ENCODE measurements around the gene JMJD8. TPM values are rescaled to one million over a fixed set of nuclear protein-coding genes. Genes with fewer than 3 reads are reported as not detected.

The JMJD8 gene, protein sequence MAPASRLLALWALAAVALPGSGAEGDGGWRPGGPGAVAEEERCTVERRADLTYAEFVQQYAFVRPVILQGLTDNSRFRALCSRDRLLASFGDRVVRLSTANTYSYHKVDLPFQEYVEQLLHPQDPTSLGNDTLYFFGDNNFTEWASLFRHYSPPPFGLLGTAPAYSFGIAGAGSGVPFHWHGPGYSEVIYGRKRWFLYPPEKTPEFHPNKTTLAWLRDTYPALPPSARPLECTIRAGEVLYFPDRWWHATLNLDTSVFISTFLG
- 10 to 100 TPM; 64.4 to 85.4 (median 66.1) TPM for polyA plus RNA-seq (ENCODE audit: insufficient read length in 4 of 4)

DNA sequence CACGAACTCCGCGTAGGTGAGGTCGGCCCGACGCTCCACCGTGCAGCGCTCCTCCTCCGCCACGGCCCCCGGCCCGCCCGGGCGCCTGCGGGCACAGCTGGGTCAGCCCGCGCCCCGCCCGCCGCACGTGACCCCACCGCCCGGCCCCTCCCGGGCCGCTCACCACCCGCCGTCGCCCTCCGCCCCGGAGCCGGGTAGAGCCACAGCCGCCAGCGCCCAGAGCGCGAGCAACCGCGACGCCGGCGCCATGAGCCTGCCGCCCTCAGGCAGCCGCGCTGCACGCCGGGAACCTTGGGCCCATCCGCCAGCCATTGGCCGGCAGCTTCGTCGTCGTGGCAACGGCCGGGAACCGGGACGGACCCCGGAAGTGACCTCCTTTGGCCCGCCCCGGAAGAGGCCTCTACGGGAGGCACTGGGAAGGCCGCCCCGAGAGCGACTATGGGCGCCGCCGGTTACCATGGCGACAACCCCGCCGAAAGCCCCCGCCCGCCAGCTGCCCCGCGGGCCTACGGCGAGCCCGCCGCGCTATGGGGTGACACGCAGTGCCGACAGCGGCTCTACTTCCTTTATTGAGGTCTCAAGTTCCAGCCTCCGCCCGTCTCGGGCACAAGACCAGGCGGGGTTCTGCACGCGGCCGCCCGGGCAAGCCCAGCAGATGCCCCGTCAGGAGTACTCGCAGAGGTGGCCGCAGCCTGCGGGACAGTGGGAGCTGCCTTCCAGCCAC is at the start of gene JMJD8:
Gene JMJD8, minus strand, starts transcription at position 264 of the 724 bp plus-strand sequence. Its CDS starts 15 bp downstream, at position 249.
- peak in 3 of 4 donors; percentile 83 to 92 (median 91) for DNase-seq (ENCODE audit: low read depth in 4 of 4, low spot score in 3 of 4)

DNA sequence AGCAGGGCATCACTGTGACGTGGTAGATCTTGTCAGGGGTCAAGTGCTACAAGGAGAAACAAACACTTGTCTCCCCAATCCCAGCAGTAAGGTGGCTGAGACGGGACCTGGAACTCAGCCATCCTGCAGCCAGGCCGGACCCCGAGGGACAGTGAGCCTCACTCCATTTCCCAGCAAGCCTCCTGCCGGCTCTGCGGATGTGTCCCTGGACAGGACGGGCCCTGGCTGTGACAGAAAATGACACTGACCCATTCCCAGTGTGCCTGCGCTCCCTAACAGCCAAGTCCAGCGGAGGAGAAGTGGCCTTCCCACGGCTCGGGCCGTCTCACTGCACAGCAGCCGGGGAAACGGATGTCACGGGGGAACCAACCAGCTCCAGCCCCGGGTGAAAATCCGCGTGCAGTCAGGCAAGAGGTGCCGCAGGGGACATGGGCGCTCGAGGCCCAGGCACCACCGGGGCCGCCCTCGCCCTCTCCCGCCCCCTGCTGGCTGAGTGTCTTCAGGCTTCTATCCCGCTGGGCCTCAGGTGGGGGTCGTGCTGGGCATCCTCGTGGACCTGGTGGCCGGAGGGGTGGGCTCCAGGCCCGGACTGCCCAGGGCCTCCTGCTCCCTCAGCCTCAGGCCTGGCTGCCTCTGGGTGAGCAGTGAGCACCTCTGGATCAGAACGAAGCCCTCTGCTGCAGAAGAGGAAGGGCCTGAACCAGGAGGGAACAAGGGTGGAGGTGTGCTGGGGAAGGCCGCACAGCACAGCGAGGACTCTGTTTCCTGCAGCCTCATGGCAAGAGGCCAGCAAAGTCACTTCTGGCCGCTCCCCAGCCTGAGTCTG is 49.5 kb upstream of the JMJD8 start:
- no peak for DNase-seq (ENCODE audit: low read depth in 4 of 4, low spot score in 3 of 4)

DNA sequence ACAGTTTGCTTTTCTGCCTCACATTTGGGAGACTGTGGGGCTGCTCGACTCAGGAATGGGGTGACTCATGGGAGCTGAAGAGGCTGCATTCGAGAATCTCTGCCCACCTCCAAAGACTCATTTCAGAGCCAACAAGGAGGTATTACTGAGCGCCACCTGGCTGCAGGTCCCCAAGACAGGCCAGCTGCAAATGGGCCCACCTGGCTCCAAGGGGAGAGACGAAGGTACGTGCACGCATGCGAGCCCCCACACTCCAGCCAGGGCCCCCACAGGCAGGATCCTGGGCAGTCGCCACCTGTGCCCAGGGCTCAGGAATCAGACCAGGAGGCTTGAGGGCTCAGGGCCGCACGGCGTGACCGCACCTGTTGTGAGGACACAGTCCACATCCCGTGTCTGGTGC is 48.8 kb upstream of the JMJD8 start:
- no peak for DNase-seq (ENCODE audit: low read depth in 4 of 4, low spot score in 3 of 4)

DNA sequence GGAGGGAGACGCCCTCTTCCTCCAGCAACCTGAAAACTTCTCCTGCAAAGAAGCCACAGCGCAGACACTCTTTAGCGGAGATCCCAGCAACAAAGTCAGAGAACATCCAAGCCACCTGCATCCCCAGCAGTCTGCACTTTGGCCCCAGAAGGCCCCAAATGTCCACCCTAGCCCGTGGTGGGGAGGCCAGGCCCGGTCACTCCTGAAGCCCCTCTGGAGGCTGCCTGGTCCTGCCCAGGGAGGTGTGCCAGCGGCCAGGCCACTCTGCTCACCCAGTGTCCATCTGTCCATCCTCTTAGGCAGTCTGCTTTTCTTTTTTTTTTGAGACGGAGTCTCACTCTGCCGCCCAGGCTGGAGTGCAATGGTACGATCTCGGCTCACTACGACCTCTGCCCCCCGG is 48.2 kb upstream of the JMJD8 start:
- no peak for DNase-seq (ENCODE audit: low read depth in 4 of 4, low spot score in 3 of 4)

DNA sequence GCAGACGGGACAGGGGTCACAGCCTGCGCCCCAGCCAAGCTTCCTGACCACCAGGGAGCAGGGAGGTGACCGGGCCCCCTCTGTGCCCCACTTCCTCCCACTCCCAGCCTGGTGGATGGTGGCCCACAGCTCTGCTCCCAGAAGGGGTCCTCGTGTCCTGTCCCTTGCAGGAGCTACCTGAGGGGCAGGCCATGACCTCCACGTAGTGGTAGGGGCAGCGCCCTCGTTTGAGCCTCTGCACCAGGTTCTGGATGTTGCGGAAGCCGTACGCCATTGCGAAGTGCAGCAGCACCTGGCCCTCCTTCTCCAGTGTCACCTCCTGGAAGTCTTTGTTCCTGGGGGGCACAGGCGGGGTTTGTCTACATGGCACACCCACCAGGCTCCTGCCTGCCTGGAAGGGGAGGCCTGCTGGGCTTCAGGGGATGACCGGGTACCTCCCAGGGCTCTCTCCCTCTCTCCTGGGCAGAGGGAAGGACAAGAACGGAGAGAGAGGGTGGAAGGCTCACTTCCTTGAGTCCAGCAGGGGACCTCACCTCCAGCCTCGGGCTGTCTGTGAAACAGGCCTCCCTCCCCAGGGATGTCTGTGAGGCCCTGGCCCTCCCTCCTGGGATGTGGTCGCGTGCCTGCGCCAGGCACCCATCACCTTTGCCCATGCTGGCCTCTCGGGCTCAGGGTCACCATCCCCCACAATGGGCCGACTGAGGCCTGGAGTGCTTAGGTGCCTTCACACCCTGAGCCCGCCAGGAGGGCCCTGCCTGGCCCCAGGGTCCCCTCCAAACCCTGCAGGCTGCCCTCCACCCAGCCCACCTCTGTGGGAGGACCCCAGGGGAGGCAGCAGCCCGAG is 46.8 kb upstream of the JMJD8 start:
- no peak for DNase-seq (ENCODE audit: low read depth in 4 of 4, low spot score in 3 of 4)

DNA sequence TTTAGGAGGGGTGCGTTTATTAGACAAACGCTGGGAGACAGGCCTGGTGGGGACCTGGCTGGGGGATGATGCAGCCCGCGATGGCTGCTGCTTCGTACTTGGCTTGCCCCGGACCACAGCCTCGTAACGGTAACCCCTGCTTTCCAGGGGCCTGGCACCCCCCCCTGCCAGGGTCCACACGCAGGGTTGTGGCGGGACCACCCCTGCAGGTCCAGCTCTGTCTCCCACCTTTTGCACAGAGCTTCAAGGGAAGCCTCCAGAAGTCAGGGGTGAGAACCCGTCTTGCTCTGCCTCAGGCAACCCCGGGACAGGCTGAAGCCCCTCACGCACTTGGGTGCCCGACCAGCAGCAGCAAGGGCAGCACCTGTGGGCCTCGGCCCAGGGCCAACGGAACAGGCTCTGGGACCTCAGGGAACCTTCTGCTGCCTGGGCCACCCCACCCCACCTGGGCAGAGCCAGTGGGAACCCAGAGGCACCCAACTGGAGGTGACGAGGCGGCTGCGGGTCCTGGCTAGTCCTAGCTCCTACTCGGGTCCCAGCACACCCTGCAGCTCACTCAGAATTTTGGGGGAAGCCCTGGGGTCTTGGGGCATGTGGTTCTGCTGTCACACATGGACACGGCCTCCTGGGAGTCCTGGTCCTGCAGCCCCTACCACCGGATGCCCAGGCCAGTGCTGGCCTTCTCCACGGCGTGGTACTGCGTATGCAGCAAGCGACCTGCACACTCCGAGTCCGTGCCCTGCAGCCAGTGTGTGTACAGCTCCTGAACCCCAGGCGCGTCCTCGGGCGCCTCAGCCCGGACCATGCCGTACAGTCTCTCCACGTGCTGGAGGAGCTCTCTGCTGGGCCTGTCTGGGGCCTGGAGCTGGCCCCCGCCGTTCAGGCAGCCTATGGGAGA is 45.9 kb upstream of the JMJD8 start:
- no peak for DNase-seq (ENCODE audit: low read depth in 4 of 4, low spot score in 3 of 4)

DNA sequence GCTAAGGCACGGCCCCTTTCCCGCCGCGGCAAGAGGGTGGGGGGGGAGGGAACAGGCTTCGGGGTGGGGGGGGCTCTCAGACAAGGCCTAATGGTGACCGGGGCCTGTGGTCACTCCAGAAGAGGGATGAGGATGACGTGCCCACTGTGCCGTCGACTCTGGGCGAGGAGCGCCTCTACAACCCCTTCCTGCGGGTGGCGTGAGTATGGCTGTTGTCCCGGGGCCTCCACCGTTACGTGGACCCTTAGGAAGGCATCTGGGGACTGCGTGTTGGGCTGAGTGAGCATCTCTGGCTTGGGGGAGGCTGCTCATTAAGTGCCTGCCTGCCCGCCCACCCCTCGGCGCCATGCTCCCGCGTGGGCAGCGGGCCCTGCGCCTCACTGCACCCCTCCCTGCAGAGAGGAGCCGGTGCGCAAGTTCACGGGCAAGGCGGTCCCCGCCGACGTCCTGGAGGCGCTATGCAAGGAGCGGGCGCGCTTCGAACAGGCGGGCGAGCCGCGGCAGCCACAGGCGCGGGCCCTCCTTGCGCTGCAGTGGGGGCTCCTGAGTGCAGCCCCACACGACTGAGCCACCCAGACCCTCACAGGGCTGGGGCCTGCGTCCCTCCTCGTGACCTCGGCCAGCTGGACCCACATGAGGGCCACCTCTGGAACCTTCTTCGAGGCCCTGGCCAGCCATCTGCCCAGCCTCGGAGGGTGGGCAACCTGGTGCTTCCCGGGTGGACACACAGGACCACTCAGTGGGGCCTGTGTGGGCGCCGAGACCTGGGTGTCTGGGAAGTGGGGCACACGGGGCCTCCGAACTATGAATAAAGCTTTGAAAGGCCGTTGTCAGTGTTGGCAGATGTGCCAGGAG is 45.0 kb upstream of the JMJD8 start:
- no peak for DNase-seq (ENCODE audit: low read depth in 4 of 4, low spot score in 3 of 4)

DNA sequence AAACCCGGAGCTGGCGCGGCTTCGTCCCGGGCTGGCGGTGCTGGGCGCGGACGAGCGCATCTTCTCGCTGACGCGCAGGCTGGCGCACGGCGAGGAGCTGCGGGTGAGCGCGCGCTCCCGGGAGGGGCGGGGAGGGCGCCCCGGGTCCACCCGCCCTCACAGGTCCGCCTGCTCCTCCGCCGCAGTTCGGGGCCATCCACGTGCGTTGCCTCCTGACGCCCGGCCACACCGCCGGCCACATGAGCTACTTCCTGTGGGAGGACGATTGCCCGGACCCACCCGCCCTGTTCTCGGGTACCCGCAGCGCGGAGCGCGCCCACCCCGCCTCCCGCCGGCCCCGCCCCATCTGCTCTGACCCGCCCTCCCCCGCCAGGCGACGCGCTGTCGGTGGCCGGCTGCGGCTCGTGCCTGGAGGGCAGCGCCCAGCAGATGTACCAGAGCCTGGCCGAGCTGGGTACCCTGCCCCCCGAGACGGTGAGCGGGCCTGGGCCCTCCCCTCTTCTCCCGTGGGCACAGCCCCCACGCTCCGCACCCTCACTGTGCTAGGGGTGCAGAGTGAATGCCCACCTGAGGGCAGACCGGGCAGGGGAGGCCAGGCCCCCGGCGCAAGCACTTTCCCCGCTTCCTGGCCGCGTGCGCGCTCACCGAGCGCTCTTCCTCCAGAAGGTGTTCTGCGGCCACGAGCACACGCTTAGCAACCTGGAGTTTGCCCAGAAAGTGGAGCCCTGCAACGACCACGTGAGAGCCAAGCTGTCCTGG is 44.2 kb upstream of the JMJD8 start:
- DNase-seq (ENCODE audit: low read depth in 4 of 4, low spot score in 3 of 4): no peak

DNA sequence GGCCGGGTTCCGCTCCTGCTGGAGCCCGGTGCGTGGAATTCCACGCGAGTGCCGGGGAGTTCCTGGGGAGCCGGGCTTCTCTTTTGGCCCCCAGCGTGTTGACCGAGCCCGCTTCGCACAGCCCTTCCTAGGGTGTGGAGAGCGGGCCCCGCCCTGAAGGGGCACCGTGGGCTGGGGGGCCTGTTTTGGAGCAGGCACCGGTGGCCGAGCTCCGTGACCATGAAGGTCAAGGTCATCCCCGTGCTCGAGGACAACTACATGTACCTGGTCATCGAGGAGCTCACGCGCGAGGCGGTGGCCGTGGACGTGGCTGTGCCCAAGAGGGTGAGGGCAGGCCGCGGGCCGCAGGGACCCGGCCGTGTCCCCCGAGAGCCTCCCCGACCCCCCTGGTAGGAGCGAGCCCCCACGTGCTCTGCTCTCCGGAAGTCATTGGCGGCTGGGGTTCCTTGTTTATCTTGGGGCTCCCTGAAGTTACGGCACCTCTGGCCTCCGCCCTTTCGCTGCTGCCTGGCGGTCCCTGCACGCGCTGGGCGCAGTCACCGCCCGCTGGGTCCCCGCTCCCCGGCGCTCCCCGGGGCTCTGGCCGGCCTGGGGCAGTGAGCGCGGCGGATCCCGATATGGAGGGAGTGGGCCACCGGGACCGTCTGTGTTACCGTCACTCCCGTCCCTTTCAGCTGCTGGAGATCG is 43.3 kb upstream of the JMJD8 start:
- DNase-seq (ENCODE audit: low read depth in 4 of 4, low spot score in 3 of 4): no peak

DNA sequence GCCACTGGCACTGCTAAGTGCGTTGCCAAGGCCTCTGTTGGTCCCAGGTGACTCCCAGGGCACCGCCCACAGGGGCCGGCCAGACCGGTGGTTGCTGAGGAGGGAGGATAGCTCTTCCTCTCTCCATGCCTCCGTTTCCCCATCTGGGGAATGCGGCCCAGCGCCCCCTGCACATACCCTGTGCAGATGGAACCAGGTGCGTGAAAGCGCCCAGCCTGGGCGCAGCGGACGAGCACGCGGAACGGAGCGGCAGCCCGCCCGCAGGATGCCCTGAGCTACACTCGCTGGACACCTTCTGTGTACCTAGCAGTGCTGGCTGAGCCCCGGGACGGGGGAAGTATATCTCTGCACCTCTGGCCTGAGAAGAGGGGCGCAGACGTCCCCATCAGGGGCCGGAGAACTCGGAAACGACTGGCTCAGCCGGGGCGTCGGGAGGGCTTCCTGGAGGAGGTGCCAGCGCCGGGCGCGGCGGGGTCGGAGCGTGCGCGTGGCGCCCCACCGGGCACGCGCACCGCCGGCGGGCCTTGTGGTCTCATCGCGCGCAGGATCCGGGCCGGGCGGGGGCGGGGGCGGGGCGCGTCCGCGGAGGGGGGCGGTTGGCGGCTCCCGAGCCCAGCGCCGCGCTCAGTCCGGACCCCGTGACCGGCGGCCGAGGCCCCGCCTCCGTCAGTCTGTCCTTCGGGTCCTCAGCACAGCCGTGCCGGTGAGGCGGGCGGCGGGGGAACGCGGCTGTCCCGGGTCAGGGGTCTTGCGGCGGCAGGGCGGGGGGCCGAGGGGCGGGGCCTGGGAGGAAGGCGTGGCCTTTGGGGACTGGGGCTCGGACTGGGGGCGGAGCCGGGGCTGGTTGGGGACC is 42.5 kb upstream of the JMJD8 start, which contains the start of the genes CCDC78 and HAGHL:
Gene CCDC78, minus strand, starts transcription at position 6 of the 853 bp plus-strand sequence. CDS start 76 bp downstream, outside the sequence.
Gene HAGHL, plus strand, starts transcription at position 669 of the 853 bp plus-strand sequence. CDS start 404 bp downstream, outside the sequence.
- no peak for DNase-seq (ENCODE audit: low read depth in 4 of 4, low spot score in 3 of 4)

DNA sequence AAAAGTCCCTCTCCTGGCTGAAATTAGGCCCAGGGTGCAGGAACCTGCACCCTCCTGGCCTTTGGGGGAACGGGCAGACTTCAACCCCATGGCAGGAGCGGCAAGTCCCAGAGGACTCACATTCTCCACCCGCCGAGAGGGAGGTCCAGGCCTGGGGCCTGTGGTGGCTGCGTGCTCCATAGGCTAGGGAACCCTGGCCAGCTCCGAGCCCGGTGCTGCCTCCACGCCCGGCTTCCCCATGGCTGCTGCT is 42.0 kb upstream of the JMJD8 start:
- no peak for DNase-seq (ENCODE audit: low read depth in 4 of 4, low spot score in 3 of 4)

DNA sequence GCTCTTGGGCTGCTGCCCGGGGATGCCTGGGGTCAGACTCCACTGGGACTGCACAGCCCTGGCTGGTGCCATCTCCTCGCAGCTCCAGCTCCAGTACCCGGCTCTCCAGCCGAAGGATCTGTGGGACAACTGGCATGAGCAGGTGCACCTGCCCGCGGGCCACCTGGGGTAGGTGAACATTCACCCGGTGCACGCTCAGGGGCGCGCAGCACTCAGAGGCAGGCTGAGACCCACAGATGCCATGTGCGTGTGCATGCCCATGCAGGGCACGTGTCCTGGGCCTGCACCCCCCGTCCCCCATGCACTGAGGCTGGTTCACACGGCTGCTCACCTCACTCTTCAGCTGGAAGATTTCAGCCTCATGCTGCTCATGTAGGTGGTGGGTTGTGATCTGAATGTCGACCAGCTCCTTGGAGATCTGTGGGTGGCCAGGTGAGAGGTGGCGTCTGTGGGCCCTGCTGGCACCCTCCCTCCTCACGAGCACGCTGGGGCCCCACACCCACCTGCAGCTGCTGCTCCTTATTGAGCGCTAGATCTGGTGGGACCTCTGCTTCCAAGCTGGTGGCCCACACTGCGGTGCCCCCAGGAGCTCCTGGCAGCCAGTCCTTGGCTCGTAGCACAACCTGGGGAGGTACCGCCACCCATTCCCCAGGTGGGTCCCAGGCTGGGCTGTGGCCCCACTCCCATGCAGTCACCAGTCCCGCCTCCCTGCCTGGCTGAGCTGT is 41.5 kb upstream of the JMJD8 start:
- DNase-seq (ENCODE audit: low read depth in 4 of 4, low spot score in 3 of 4): no peak

DNA sequence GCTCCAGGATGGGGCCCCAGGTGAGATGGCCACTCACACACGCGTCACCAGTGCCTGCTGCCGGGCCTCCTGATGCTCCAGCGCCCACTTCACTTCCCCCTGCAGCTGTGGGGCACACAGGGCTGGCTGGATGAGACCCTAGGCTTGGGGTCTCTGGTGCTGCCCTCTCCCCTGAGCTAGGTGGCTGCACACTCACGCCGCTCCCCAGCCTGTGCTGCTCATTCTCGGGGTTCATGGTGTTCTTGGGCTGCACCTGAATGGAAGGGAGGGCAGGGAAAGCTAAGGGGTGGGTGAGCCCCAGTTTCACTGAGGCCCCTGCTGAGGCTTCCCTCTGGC is 40.9 kb upstream of the JMJD8 start:
- DNase-seq (ENCODE audit: low read depth in 4 of 4, low spot score in 3 of 4): no peak

DNA sequence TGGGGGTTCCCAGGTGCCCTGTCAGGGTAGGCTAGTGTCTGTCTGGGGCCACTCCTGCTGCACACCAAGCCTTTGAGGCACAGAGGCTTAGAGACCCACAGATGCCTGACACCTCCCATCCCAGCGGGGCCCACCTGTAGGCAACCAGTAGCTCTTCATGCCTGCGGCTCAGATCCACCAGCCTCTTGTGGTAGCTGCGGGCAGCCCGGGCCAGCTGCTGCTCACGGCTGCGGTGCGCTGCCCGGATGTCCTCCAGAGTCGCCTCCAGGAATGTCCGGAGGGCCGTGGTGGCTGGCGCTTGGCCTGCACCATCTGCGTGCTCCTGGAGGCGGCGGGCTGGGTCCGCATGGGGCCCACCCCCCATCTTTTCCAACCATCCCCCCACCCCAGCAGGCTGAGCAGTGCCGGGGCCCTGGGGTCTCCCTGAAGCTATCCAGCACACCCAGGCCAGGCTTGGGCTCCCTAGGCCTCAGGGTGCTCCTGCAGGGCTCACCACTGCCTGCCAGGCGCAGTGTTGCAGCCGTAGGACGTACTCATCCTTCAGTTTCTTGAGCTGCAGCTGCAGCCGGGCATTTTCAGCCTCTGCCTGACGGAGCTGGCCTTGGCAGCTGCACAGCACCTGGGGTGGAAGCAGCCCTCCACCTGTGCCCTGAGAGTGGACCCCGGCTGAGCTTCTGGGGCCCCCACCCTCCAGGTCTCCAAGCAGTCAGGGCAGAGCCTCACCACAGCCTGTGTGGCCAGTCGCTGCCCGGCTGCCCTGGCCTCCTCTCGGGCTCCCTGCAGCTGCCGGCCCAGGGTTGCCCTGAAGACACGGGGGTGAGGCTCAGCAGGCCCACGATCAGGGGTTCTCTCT is 40.3 kb upstream of the JMJD8 start:
- no peak for DNase-seq (ENCODE audit: low read depth in 4 of 4, low spot score in 3 of 4)

DNA sequence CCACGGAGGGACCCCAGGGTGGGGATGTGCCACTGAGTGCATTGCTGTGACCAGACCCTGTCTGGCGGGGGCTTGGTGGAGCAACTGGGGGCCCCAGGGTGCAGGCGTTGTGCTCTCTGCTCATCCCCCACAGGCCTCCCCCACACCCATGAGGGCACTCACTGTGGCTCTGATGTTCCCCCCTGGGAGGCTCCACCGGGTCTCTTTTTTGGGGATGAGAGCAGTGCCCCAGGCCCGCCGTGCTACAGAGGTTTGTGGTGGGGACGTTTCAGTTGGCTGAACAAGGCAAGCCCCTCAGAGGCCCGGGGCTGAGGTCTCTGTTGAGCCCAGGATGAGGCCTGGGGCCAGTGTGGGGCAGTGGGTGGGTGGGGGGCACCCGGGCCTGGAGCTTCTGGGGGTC is 39.6 kb upstream of the JMJD8 start:
- no peak for DNase-seq (ENCODE audit: low read depth in 4 of 4, low spot score in 3 of 4)
